ENCODE data around the gene LZTR1.

Gene LZTR1

GRCh38 chr22:20998411-20999336 lies 16.6 kb downstream of the LZTR1 start:
- in situ Hi-C loops (cut with HindIII; ENCODE audit: low sequenced_read_pairs): no loop called here
- no peak for DNase-seq (ENCODE audit: low read depth)
- TF ChIP-seq CTCF (IDR thresholded peaks at IDR 0.05; ENCODE audit: low read depth, low read length, missing control alignments): no peak
- no peak overlapping the region for H3K4me3 ChIP-seq (ENCODE audit: low read depth, low read length)

- no peak for DNase-seq (ENCODE audit: low read depth)
- no peak overlapping the region for H3K4me3 ChIP-seq (ENCODE audit: low read depth, low read length)
- no peak for TF ChIP-seq CTCF (IDR thresholded peaks at IDR 0.05; ENCODE audit: low read depth, low read length, missing control alignments)
- in situ Hi-C loops (cut with HindIII; ENCODE audit: low sequenced_read_pairs): no loop called here
These were observed 17.5 kb downstream of the LZTR1 start for GRCh38 chr22:20999350-21000206.

GRCh38 chr22:21000207-21000986 lies 18.3 kb downstream of the LZTR1 start:
- in situ Hi-C loops (cut with HindIII; ENCODE audit: low sequenced_read_pairs): no loop called here
- peak overlapping the region; percentile 88 for H3K4me3 ChIP-seq (ENCODE audit: low read depth, low read length)
- TF ChIP-seq CTCF (IDR thresholded peaks at IDR 0.05; ENCODE audit: low read depth, low read length, missing control alignments): no peak
- no peak for DNase-seq (ENCODE audit: low read depth)

- DNase-seq (ENCODE audit: low read depth): no peak
- in situ Hi-C loops (cut with HindIII; ENCODE audit: low sequenced_read_pairs): no loop called here
These were observed 19.0 kb downstream of the LZTR1 start for GRCh38 chr22:21000987-21001600.

GRCh38 chr22:21001601-21002325 lies 19.7 kb downstream of the LZTR1 start, which contains the start of gene THAP7:
Gene THAP7 (minus strand): TSS chr22:21002118. CDS start chr22:21001911, 207 bp downstream.
- in situ Hi-C loops (cut with HindIII; ENCODE audit: low sequenced_read_pairs): no loop called here
- TF ChIP-seq CTCF (IDR thresholded peaks at IDR 0.05; ENCODE audit: low read depth, low read length, missing control alignments): no peak

More at GRCh38 chr22:21000987-21001600, 19.0 kb downstream of the LZTR1 start:
- TF ChIP-seq CTCF (IDR thresholded peaks at IDR 0.05; ENCODE audit: low read depth, low read length, missing control alignments): no peak
- H3K4me3 ChIP-seq (ENCODE audit: low read depth, low read length): peak overlapping the region; percentile 88

More at GRCh38 chr22:21001601-21002325, 19.7 kb downstream of the LZTR1 start, which contains the start of gene THAP7:
- H3K4me3 ChIP-seq (ENCODE audit: low read depth, low read length): peak within 1 kb of the TSS; percentile 88
- DNase-seq (ENCODE audit: low read depth): peak; percentile 80
